Measurements from ENCODE around the gene NCK2. TPM values are rescaled to one million over a fixed set of nuclear protein-coding genes. Genes with fewer than 3 reads are reported as not detected.

NCK2 gene
- total RNA-seq, 4 donors from 2014 or later, result 14.7 to 47.5 (median 29.3) TPM

DNA sequence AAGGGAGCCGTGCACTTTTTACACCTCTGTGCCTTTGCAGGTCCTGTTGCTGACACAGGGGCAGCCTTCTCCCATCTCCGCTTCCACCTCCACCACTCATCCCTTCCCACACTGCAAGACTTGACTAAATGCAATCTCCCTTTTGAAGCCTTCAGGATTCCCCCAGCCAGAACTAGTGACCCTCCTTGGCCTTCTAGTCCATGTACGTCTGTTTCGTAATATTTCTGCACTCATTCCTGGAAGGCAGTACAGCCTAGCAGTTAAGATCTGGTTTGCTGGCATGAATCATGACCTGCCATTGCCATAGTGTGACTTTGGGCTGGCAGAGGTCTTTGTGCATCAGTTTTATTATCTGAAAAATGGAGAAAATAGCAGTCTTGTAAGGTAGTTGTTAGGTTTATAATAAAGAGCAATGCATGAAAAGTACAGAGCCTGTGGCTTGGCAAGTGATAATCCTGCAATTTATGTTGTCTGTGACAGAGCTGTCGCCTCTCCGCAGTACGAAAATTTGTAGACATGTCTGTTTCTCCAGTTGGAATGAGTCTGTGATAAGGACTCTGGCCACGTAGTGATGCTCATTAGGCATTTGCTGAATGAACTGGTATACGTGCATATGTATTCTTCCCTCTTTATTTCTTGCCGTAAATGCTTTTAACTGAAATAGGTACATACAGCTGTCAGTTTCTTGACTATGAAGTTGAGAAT, 36.7 kb downstream of the NCK2 start:
- intact Hi-C loops (cut with DNase I; ENCODE audit: low total_unique reads), result no loop called here
- no peaks in the 10 kb centered on the region for H3K9me3 ChIP-seq
- TF ChIP-seq CTCF (IDR thresholded peaks at IDR 0.05), result no peak
- no peak for TF ChIP-seq POLR2A (IDR thresholded peaks at IDR 0.05)
- no peaks in the 10 kb centered on the region for H3K36me3 ChIP-seq
- no peak overlapping the region for H3K4me3 ChIP-seq
- DNase-seq, result no peak
- H3K27ac ChIP-seq, result no peak overlapping the region
- no peaks in the 10 kb centered on the region for H3K4me1 ChIP-seq
- H3K27me3 ChIP-seq, result no peaks in the 10 kb centered on the region

- Histone ChIP-seq H3K36me3 (no peaks in the 10 kb centered on the region), H3K27me3 (no peaks in the 10 kb centered on the region), H3K4me3 (no peak overlapping the region), H3K9me3 (no peaks in the 10 kb centered on the region), H3K27ac (no peak overlapping the region), H3K4me1 (no peaks in the 10 kb centered on the region)
- no peak for DNase-seq
- TF ChIP-seq POLR2A (IDR thresholded peaks at IDR 0.05), result no peak
- TF ChIP-seq CTCF (IDR thresholded peaks at IDR 0.05), result no peak
- intact Hi-C loops (cut with DNase I; ENCODE audit: low total_unique reads), result no loop called here
Measured at GRCh38 chr2:105782123-105782522, 37.4 kb downstream of the NCK2 start.

GRCh38 chr2:105782646-105783045, 37.9 kb downstream of the NCK2 start:
- intact Hi-C loops (cut with DNase I; ENCODE audit: low total_unique reads), result no loop called here
- H3K9me3 ChIP-seq, result no peaks in the 10 kb centered on the region
- TF ChIP-seq CTCF (IDR thresholded peaks at IDR 0.05), result no peak
- TF ChIP-seq POLR2A (IDR thresholded peaks at IDR 0.05), result no peak
- H3K4me3 ChIP-seq, result no peak overlapping the region
- no peaks in the 10 kb centered on the region for H3K36me3 ChIP-seq
- H3K27me3 ChIP-seq, result no peaks in the 10 kb centered on the region
- no peak overlapping the region for H3K27ac ChIP-seq
- no peaks in the 10 kb centered on the region for H3K4me1 ChIP-seq
- no peak for DNase-seq

DNA sequence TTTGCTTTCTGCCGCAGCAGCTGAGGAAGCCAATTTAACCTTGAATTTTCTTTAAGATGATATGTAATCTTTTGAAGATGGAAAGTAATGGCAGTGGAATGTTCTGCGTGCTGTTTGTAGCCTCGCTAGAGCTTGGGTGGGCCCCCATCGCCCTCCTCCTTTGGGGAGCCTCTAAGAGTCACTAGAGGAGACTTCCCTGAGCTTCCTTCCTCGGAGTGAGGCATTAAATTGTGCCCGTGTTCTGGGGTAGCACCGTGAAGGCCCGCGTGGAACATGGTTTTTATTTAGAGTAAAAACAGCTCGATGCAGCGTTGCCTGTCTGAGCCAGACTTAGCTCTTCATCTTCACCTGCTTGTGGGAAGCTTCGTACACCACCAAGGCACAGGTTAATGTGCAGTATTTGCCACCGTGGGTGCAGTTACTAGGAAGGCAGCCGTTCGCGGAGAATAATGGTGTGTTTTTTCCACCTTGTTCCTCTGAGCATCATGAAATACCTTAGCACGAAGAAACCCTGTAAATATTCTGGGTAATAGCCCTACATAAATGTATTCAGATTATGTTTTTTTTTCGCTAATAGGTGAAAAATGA, 38.5 kb downstream of the NCK2 start:
- intact Hi-C loops (cut with DNase I; ENCODE audit: low total_unique reads), result no loop called here
- no peaks in the 10 kb centered on the region for H3K4me1 ChIP-seq

More for the DNA sequence above, 38.5 kb downstream of the NCK2 start:
- no peak for DNase-seq
- no peaks in the 10 kb centered on the region for H3K9me3 ChIP-seq
- H3K4me3 ChIP-seq, result no peak overlapping the region
- no peaks in the 10 kb centered on the region for H3K27me3 ChIP-seq
- no peak overlapping the region for H3K27ac ChIP-seq
- TF ChIP-seq CTCF (IDR thresholded peaks at IDR 0.05) (no peak), POLR2A (IDR thresholded peaks at IDR 0.05) (no peak)
- H3K36me3 ChIP-seq, result no peaks in the 10 kb centered on the region
